PC-3 (cell line): ENCODE data around the gene CEACAM5. TPM values are rescaled to one million over a fixed set of nuclear protein-coding genes. Genes with fewer than 3 reads are reported as not detected.

Experiments
- ATAC-seq: fragments of 200-7000 bp; cut with Tn5 transposase; 2 replicates; pipeline ENCODE4 v1.9.1; 2020; ENCODE audit warnings: mild to moderate bottlenecking, moderate library complexity
- BruUV-seq: library from RNA; stranded (reverse); fragments of 400-500 nt; replicated peaks from 2 replicates; lab custom pipeline; 2021; lab: Mats Ljungman, UMichigan
- CTCF ChIA-PET: fragments of 300-600 bp; sonication (Branson Sonifier 250); formaldehyde crosslinking; loops from one replicate; lab custom pipeline; 2022; ENCODE audit warnings: antibody characterized with exemption; lab: Charles Lee
- POLR2A ChIA-PET: fragments of 300-600 bp; sonication (Branson Sonifier 250); formaldehyde crosslinking; loops from one replicate; lab custom pipeline; 2022; ENCODE audit warnings: antibody characterized with exemption; ENCODE audit not compliant: unreplicated experiment; lab: Charles Lee
- DNase-seq: peaks from one replicate; pipeline ENCODE4 v3.0.0-alpha.2; 2015
- H2AFZ ChIP-seq: fragments of 300-600 bp; sonication (generic); 2 replicates; pipeline ENCODE4 v1.6.0; 2016; ENCODE audit warnings: antibody characterized with exemption, low read length
- H3F3A ChIP-seq: fragments of 300-600 bp; sonication (generic); one replicate; pipeline ENCODE4 v1.6.0; 2017; ENCODE audit warnings: antibody characterized with exemption, low read length, control low read depth, mild to moderate bottlenecking; ENCODE audit not compliant: unreplicated experiment
- H3K27ac ChIP-seq: fragments of 300-600 bp; sonication (generic); 2 replicates; pipeline ENCODE4 v1.5.1; 2016; ENCODE audit warnings: mild to moderate bottlenecking, low read length
- H3K27me3 ChIP-seq: fragments of 300-600 bp; sonication (generic); 2 replicates; pipeline ENCODE4 v1.6.1; 2016; ENCODE audit warnings: low read length, mixed read lengths
- H3K36me3 ChIP-seq: fragments of 300-600 bp; sonication (generic); 2 replicates; pipeline ENCODE4 v1.6.1; 2016; ENCODE audit warnings: low read depth, mixed run types, low read length, mixed read lengths
- H3K4me1 ChIP-seq: fragments of 300-600 bp; sonication (generic); 2 replicates; pipeline ENCODE4 v1.5.1; 2016; ENCODE audit warnings: low read length; ENCODE audit not compliant: insufficient read depth
- H3K4me2 ChIP-seq: fragments of 300-600 bp; sonication (generic); 2 replicates; pipeline ENCODE4 v1.6.0; 2016; ENCODE audit warnings: low read length
- H3K4me3 ChIP-seq: fragments of 300-600 bp; sonication (generic); 2 replicates; pipeline ENCODE4 v1.5.1; 2016; ENCODE audit warnings: mild to moderate bottlenecking, low read length, mixed read lengths
- H3K79me2 ChIP-seq: fragments of 300-600 bp; sonication (generic); 2 replicates; pipeline ENCODE4 v1.6.1; 2017; ENCODE audit warnings: low read length, mixed read lengths
- H3K9ac ChIP-seq: fragments of 300-600 bp; sonication (generic); 2 replicates; pipeline ENCODE4 v1.6.0; 2016; ENCODE audit warnings: mild to moderate bottlenecking, low read length
- H3K9me2 ChIP-seq: fragments of 300-600 bp; sonication (generic); replicated peaks from 2 replicates; pipeline ENCODE4 v1.6.1; 2016; ENCODE audit warnings: mixed run types, low read length, mixed read lengths
- H3K9me3 ChIP-seq: fragments of 300-600 bp; sonication (generic); 2 replicates; pipeline ENCODE4 v1.6.1; 2016; ENCODE audit warnings: low read length, mixed read lengths
- H4K20me1 ChIP-seq: fragments of 300-600 bp; sonication (generic); 2 replicates; pipeline ENCODE4 v1.6.1; 2016; ENCODE audit warnings: low read length, mixed read lengths
- EZH2 ChIP-seq: fragments of 300-600 bp; sonication (generic); IDR thresholded peaks from one replicate; pipeline ENCODE4 v1.6.1; 2017; ENCODE audit warnings: antibody characterized with exemption, mild to moderate bottlenecking, low read length; ENCODE audit not compliant: unreplicated experiment
- EZH2phosphoT487 ChIP-seq: fragments of 300-600 bp; sonication (generic); IDR thresholded peaks from 2 replicates; pipeline ENCODE4 v1.6.1; 2018; ENCODE audit warnings: mild to moderate bottlenecking, antibody characterized with exemption, low read length, borderline replicate concordance
- intact Hi-C: fragments of 100-400 bp; cut with micrococcal nuclease; formaldehyde crosslinking; loops from 2 replicates; pipeline ENCODE4 v1.9.0; 2023
- total RNA-seq: library from RNA; depleted of rRNA; stranded (reverse); fragments of >200 nt; gene quantifications from 2 replicates; pipeline ENCODE4 v1.2.3, GENCODE V29; 2014
- TF ChIP-seq, protein P1 (sequence below): fragments of 300-600 bp; sonication (generic); conservative IDR thresholded peaks from 2 replicates; pipeline ENCODE4 v1.5.1; 2017; ENCODE audit warnings: antibody characterized with exemption, low read depth, mild to moderate bottlenecking, low read length

Gene CEACAM5
- total RNA-seq, 1 experiment from 2014 or later, result 2.8 TPM

DNA sequence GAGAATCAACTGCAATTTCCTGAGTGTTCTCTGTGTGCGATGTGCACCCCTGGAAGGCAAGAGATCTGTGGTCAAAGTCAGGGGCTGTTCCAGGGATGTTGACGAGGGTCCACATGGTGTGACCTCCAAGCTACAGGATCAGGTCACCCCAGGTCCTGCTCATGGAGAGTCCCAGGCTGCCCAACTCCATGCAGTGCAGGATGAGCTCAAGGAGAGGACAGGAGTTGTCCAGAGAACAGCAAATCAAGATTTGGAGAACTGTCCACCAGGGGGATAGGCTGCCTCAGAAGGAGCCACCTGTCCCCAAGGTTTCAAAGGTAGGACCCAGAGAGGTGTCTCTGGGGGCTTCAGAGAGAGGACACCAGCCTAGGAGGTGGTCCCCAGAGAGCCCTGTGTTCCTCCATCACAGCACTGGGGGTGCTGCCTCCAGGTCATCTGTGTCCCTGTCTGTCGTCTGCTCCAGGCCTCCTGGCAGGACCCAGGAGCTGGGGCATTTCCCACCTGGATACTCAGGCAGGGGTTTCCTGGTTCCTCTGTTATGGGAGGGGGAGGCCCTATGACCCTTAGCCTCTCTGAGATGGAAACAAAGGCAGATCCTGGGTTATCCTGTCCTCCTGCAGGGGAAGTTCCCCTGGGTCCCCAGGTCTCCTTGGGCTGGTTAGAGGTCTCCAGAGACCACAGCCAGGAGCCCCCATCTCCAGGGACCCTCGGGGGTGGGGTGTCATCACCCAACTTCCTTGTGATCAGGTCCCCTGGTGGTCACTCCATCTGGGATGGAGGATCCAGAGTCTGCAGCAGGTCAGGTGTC lies 18.2 kb upstream of the CEACAM5 start:
- no peak overlapping the region for H2AFZ ChIP-seq
- H3K9ac ChIP-seq, result no peak overlapping the region
- H3F3A ChIP-seq, result no peaks in the 10 kb centered on the region
- intact Hi-C loops, result loop anchor here (5.0 kb wide), 1 partner anchor 48 kb away; no protein-coding TSS in a partner anchor
- H4K20me1 ChIP-seq, result no peaks in the 10 kb centered on the region
- H3K27ac ChIP-seq, result no peak overlapping the region
- H3K79me2 ChIP-seq, result no peaks in the 10 kb centered on the region
- H3K4me3 ChIP-seq, result no peak overlapping the region
- DNase-seq (no peak), ATAC-seq (no peak)
- TF ChIP-seq EZH2 (no peak), EZH2phosphoT487 (no peak)
- TF ChIP-seq, protein P1, sequence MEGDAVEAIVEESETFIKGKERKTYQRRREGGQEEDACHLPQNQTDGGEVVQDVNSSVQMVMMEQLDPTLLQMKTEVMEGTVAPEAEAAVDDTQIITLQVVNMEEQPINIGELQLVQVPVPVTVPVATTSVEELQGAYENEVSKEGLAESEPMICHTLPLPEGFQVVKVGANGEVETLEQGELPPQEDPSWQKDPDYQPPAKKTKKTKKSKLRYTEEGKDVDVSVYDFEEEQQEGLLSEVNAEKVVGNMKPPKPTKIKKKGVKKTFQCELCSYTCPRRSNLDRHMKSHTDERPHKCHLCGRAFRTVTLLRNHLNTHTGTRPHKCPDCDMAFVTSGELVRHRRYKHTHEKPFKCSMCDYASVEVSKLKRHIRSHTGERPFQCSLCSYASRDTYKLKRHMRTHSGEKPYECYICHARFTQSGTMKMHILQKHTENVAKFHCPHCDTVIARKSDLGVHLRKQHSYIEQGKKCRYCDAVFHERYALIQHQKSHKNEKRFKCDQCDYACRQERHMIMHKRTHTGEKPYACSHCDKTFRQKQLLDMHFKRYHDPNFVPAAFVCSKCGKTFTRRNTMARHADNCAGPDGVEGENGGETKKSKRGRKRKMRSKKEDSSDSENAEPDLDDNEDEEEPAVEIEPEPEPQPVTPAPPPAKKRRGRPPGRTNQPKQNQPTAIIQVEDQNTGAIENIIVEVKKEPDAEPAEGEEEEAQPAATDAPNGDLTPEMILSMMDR, result peak; percentile 27; the same call in 1 of the 2 replicates
- CTCF ChIA-PET, result interaction anchor here (0.6 kb wide), 2 partner anchors 9 to 59 kb away, joined by 3 to 4 read pairs; no protein-coding TSS in a partner anchor
- H3K36me3 ChIP-seq, result no peaks in the 10 kb centered on the region
- no peaks in the 10 kb centered on the region; the same call in 1 of the 2 replicates for H3K27me3 ChIP-seq
- H3K9me2 ChIP-seq, result no peaks in the 10 kb centered on the region
- no peaks in the 10 kb centered on the region for H3K4me1 ChIP-seq
- BruUV-seq, result no TSS peak
- H3K9me3 ChIP-seq, result no peaks in the 10 kb centered on the region
- POLR2A ChIA-PET, result no interaction called here
- H3K4me2 ChIP-seq, result no peak overlapping the region

DNA sequence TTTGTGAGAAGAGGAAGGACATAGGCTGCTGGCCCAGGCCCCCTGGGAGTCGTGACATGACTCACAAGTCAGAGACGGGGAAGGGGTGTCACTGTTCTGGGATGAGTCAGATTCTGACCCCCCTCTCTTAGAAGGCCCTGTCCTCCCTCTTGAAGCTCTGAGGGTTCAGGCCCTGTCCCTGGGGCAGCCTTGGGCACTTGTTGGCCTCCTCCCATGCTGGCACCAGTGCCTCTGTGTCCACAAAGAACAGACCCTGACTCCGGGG lies 17.7 kb upstream of the CEACAM5 start:
- CTCF ChIA-PET, result interaction anchor here (1.0 kb wide), 1 partner anchor 49 kb away, joined by 6 read pairs; no protein-coding TSS in a partner anchor
- no TSS peak for BruUV-seq
- no peaks in the 10 kb centered on the region for H4K20me1 ChIP-seq

More for the DNA sequence above, 17.7 kb upstream of the CEACAM5 start:
- Histone ChIP-seq H3F3A (no peaks in the 10 kb centered on the region), H3K9me2 (no peaks in the 10 kb centered on the region), H3K9ac (no peak overlapping the region), H3K27me3 (no peaks in the 10 kb centered on the region), H2AFZ (no peak overlapping the region), H3K4me2 (no peak overlapping the region), H3K27ac (no peak overlapping the region), H3K4me3 (no peak overlapping the region), H3K4me1 (no peaks in the 10 kb centered on the region), H3K9me3 (no peaks in the 10 kb centered on the region), H3K36me3 (no peaks in the 10 kb centered on the region), H3K79me2 (no peaks in the 10 kb centered on the region)
- DNase-seq, result no peak
- intact Hi-C loops, result loop anchor here (5.0 kb wide), 1 partner anchor 48 kb away; no protein-coding TSS in a partner anchor
- TF ChIP-seq EZH2 (no peak), EZH2phosphoT487 (no peak)
- TF ChIP-seq, protein P1, result no peak
- POLR2A ChIA-PET, result no interaction called here
- ATAC-seq, result no peak
